ENCODE results near the gene HBQ1. TPM values are rescaled to one million over a fixed set of nuclear protein-coding genes. Genes with fewer than 3 reads are reported as not detected.
"Not testable (repeated sequence)": the region's sequence is repeated elsewhere in the genome, so short reads cannot be mapped to it uniquely, and the experiment has no call there.

HBQ1 gene
- polyA plus RNA-seq, 12 donors = 0.35 to 5.6 (median 0.67) TPM; not detected in 2

- DNase-seq = no peak
Measured at GRCh38 chr16:159136-159849, 21.0 kb upstream of the HBQ1 start.

GRCh38 chr16:160242-160641, 20.0 kb upstream of the HBQ1 start:
- DNase-seq = not testable (repeated sequence)

- no peak for DNase-seq
Measured at GRCh38 chr16:160691-161190, 19.5 kb upstream of the HBQ1 start.

- DNase-seq = no peak
Measured at GRCh38 chr16:162271-162991, 17.8 kb upstream of the HBQ1 start.

GRCh38 chr16:163139-163538, 17.1 kb upstream of the HBQ1 start:
- not testable (repeated sequence) for DNase-seq

- DNase-seq = not testable (repeated sequence)
Measured at GRCh38 chr16:163696-164095, 16.6 kb upstream of the HBQ1 start.

- DNase-seq = not testable (repeated sequence)
Measured at GRCh38 chr16:164134-164823, 16.0 kb upstream of the HBQ1 start.

GRCh38 chr16:164827-165538, 15.3 kb upstream of the HBQ1 start:
- DNase-seq = no peak

- DNase-seq = no peak
Measured at GRCh38 chr16:165539-166374, 14.5 kb upstream of the HBQ1 start, which contains the start of gene HBM. Gene HBM (plus strand): TSS chr16:165978. CDS start chr16:165998, 20 bp downstream.

GRCh38 chr16:166375-167121, 13.7 kb upstream of the HBQ1 start:
- DNase-seq = no peak

- no peak for DNase-seq
Measured at GRCh38 chr16:167122-167690, 13.1 kb upstream of the HBQ1 start.

GRCh38 chr16:168424-168823, 11.8 kb upstream of the HBQ1 start:
- no peak for DNase-seq

- DNase-seq = no peak
Measured at GRCh38 chr16:169014-169413, 11.2 kb upstream of the HBQ1 start.

GRCh38 chr16:170088-170507, 10.2 kb upstream of the HBQ1 start:
- DNase-seq = not testable (repeated sequence)

GRCh38 chr16:170788-171187, 9.5 kb upstream of the HBQ1 start:
- no peak for DNase-seq

- not testable (repeated sequence) for DNase-seq
Measured at GRCh38 chr16:172374-172941, 7.8 kb upstream of the HBQ1 start, which contains the start of gene HBA2. Gene HBA2 (plus strand): TSS chr16:172876. CDS start chr16:172913, 37 bp downstream.

- DNase-seq = not testable (repeated sequence)
Measured at GRCh38 chr16:173211-173854, 6.9 kb upstream of the HBQ1 start.

GRCh38 chr16:173928-174769, 6.1 kb upstream of the HBQ1 start:
- not testable (repeated sequence) for DNase-seq

Data from muscle of arm (tissue), 12 donors.